Gastrocnemius medialis (tissue), 4 donors: Measurements from ENCODE around the gene PGP. TPM values are rescaled to one million over a fixed set of nuclear protein-coding genes. Genes with fewer than 3 reads are reported as not detected.

Experiments
- ATAC-seq, 2 donors: fragments of 150-250 bp; one replicate each; pipeline ENCODE4 v1.9.1; 2016
- DNase-seq, 2 donors: peaks; one replicate each; pipeline ENCODE4 v3.0.0-alpha.2; 2019
- H3K27ac ChIP-seq, 4 donors: fragments of 200-600 bp; sonication (generic); 1 replicate in 1 of 4; 2 replicates in 3 of 4; pipeline ENCODE4 v1.5.1; 2016 to 2018; ENCODE audit warnings: mild to moderate bottlenecking in 2 of 4, moderate library complexity in 1 of 4
- H3K27me3 ChIP-seq, 3 donors: fragments of 200-600 bp; sonication (generic) in 2 of 3; 1 replicate in 1 of 3; 2 replicates in 2 of 3; pipeline versions ENCODE4 v1.5.1 to v1.6.0; 2016 to 2019; ENCODE audit warnings: mild to moderate bottlenecking in 1 of 3, moderate library complexity in 1 of 3
- H3K36me3 ChIP-seq, 2 donors: fragments of 200-600 bp; sonication (generic) in 1 of 2; one replicate each; pipeline ENCODE4 v1.5.1; 2017 to 2018
- H3K4me1 ChIP-seq, 2 donors: fragments of 200-600 bp; sonication (generic) in 1 of 2; one replicate each; pipeline ENCODE4 v1.5.1; 2016 to 2017; ENCODE audit warnings: mild to moderate bottlenecking in 2 of 2
- H3K4me3 ChIP-seq, 4 donors: fragments of 200-600 bp; sonication (generic) in 3 of 4; 1 replicate in 1 of 4; 2 replicates in 3 of 4; pipeline ENCODE4 v1.5.1; 2016 to 2019; ENCODE audit warnings: mild to moderate bottlenecking in 2 of 4
- H3K9me3 ChIP-seq, 3 donors: fragments of 200-600 bp; sonication (generic) in 2 of 3; 1 replicate in 1 of 3; 2 replicates in 2 of 3; pipeline ENCODE4 v1.5.1; 2016 to 2019
- POLR2A ChIP-seq, 2 donors: fragments of 450-650 bp; IDR thresholded peaks; one replicate each; pipeline ENCODE4 v1.6.1; 2017; ENCODE audit warnings: antibody characterized with exemption in 2 of 2, mild to moderate bottlenecking in 2 of 2, moderate library complexity in 2 of 2
- in situ Hi-C, 4 donors: fragments of 200-750 bp; cut with MboI; loops; one replicate each; pipeline versions ENCODE4 v1.15.0 to v1.8.0; 2017; ENCODE audit warnings: low sequenced_read_pairs in 4 of 4
- intact Hi-C: fragments of 100-400 bp; cut with DNase I; formaldehyde crosslinking; loops from one replicate; pipeline ENCODE4 v1.15.1; 2023; ENCODE audit warnings: low total_unique reads
- total RNA-seq, 4 donors: library from RNA; depleted of rRNA; stranded (reverse); fragments of >200 nt; gene quantifications; one replicate each; pipeline versions ENCODE4 v1.1.0 to v1.2.3, GENCODE V29; 2016
- TF ChIP-seq, protein P1 (sequence below), 5 experiments: fragments of 450-650 bp in 3 of 5; fragments of 200-600 bp in 2 of 5; sonication (generic) in 2 of 5; IDR thresholded peaks in 4 of 5; conservative IDR thresholded peaks in 1 of 5; 1 replicate in 4 of 5; 2 replicates in 1 of 5; pipeline ENCODE4 v1.5.1; 2016 to 2019; ENCODE audit warnings: antibody characterized with exemption in 5 of 5, mild to moderate bottlenecking in 3 of 5, moderate library complexity in 3 of 5

Gene PGP
- total RNA-seq, 4 donors from 2014 or later, result 19.6 to 43.1 (median 25.6) TPM

DNA sequence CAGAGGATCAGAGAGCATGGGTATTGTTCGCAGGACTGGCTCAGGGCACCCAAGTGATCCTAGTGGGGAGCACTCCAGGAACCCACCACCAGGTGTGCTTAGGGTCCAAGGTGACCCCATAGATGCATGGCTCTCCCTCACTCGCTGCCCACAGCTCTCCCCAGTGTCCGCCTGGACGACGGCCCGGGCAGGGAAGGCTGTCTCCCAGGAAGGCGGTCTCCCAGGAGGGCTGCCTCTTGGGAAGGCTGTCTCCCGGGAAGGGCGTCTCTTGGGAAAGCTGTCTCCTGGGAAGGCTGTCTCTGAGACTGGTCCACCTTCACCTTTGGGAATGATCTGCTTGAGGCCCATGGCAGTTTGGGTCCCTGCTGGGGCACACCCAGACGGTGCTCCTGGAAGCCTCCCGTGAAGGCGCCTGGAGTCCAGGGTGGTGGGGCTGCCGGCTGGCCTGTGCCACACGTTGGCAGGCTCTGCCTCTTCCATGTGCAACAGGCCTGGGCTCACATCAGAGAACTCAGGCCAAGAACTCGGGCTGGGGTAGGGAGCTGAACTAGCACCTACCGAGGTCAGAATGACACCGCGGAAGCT lies 31.8 kb upstream of the PGP start:
- no peak for DNase-seq
- TF ChIP-seq, protein P1, sequence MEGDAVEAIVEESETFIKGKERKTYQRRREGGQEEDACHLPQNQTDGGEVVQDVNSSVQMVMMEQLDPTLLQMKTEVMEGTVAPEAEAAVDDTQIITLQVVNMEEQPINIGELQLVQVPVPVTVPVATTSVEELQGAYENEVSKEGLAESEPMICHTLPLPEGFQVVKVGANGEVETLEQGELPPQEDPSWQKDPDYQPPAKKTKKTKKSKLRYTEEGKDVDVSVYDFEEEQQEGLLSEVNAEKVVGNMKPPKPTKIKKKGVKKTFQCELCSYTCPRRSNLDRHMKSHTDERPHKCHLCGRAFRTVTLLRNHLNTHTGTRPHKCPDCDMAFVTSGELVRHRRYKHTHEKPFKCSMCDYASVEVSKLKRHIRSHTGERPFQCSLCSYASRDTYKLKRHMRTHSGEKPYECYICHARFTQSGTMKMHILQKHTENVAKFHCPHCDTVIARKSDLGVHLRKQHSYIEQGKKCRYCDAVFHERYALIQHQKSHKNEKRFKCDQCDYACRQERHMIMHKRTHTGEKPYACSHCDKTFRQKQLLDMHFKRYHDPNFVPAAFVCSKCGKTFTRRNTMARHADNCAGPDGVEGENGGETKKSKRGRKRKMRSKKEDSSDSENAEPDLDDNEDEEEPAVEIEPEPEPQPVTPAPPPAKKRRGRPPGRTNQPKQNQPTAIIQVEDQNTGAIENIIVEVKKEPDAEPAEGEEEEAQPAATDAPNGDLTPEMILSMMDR (IDR thresholded peaks at IDR 0.05 in 4 of 5, conservative IDR thresholded peaks at IDR 0.05 in 1 of 5), result no peak
- TF ChIP-seq POLR2A (IDR thresholded peaks at IDR 0.05), result no peak
- in situ Hi-C loops, result no loop called here
- Histone ChIP-seq H3K4me1 (peaks cover 11% of the 10 kb centered on the region in 2 donors), H3K9me3 (no peaks in the 10 kb centered on the region), H3K27ac (peak overlapping the region in 1 of 4 donors; percentile 20), H3K36me3 (peaks cover 0 to 51% of the 10 kb centered on the region in 2 donors), H3K4me3 (no peak overlapping the region), H3K27me3 (no peaks in the 10 kb centered on the region)
- ATAC-seq, result no peak
- intact Hi-C loops, result no loop called here

DNA sequence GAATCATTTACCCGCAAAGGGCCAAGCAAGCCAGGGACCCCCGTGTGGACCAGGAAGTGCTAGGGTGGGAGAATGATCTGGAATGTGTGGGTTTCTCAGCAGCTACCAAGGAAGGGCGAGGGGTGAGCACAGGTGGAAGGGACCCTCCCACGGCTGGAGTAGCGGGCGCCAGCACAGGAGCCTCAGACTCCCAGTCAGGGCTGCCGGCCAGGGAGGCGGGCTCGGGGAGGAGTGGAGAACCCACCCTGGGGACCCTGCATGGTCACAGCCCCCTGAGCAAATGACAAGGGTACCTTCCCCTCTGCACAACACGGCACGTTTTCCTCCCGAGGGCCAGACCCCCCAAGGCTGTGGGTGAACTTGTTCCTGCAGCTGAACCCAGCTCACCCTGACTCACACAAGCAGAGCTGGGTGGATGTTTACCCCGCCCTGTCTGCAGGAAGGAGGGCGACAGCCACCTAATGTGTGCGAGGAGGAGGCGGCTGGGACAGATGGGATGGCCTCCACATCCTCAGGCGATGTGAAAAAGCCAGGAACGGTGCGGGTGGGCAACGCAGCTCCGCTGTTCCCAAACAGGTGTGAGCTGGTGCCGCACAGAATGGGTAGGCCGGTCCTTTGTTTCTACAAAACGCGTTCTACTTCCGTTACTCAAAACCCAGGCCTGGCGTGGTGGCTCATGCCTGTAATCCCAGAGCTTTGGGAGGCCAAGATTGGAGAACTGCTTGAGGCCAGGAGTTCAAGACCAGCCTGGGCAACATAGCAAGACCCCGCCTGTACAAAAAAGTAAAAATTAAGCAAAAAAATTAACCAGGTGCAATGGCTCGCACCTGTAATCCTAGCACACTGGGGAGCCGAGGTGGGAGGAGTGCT lies 30.5 kb upstream of the PGP start:
- Histone ChIP-seq H3K27me3 (no peaks in the 10 kb centered on the region), H3K9me3 (no peaks in the 10 kb centered on the region), H3K36me3 (peaks cover 0 to 55% of the 10 kb centered on the region in 2 donors), H3K4me1 (peaks cover 4 to 5% of the 10 kb centered on the region in 2 donors), H3K27ac (no peak overlapping the region), H3K4me3 (no peak overlapping the region)
- no peak for DNase-seq
- intact Hi-C loops, result no loop called here
- no peak for ATAC-seq
- in situ Hi-C loops, result no loop called here
- TF ChIP-seq, protein P1 (IDR thresholded peaks at IDR 0.05 in 4 of 5, conservative IDR thresholded peaks at IDR 0.05 in 1 of 5), result no peak

DNA sequence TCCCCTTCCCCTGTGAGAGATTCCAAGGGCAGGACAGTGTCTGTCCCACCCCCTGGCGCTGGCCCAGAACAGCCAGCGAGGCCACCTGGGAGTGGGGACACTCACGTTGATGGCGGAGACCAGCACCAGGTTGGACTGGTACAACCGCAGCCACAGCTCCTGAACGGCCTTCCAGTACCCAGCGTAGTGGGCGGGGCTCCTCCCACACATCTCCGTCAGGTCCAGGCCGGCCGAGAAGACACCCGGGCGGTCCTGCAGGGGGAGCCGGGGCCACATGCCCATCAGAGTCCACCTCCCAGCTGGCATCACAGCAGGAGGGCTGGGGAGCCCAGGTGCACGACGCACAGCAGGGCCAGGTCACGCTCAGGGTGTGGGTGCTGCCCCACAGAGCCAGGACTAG lies 29.7 kb upstream of the PGP start:
- in situ Hi-C loops, result no loop called here
- TF ChIP-seq POLR2A (IDR thresholded peaks at IDR 0.05), result no peak
- TF ChIP-seq, protein P1 (IDR thresholded peaks at IDR 0.05 in 4 of 5, conservative IDR thresholded peaks at IDR 0.05 in 1 of 5), result no peak
- ATAC-seq (no peak), DNase-seq (no peak)
- Histone ChIP-seq H3K4me3 (no peak overlapping the region), H3K27ac (no peak overlapping the region), H3K36me3 (peaks cover 0 to 60% of the 10 kb centered on the region in 2 donors), H3K9me3 (no peaks in the 10 kb centered on the region), H3K4me1 (no peaks in the 10 kb centered on the region), H3K27me3 (no peaks in the 10 kb centered on the region)
- intact Hi-C loops, result no loop called here

DNA sequence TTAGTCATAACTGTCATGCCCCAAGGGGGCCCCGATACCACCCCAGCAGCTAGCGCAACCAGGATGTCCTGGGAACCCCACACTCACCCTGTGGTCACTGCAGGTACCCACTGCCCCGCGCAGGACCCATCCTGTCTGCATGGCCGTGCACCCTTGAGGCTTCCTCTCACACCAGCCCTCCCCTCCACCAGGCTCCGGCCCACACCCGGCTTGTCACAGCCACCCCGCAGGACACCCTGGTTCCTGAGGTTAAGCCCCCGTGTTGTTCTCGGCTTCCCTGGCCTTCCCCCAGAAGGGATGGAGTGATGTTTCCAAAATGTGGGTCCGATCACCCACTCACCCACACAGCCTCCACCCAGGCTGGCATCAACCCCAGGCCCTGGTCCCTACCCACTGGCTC lies 29.1 kb upstream of the PGP start:
- Histone ChIP-seq H3K4me3 (no peak overlapping the region), H3K36me3 (peaks cover 0 to 62% of the 10 kb centered on the region in 2 donors), H3K27ac (no peak overlapping the region), H3K9me3 (no peaks in the 10 kb centered on the region), H3K4me1 (no peaks in the 10 kb centered on the region), H3K27me3 (no peaks in the 10 kb centered on the region)
- intact Hi-C loops, result no loop called here
- no peak for ATAC-seq
- in situ Hi-C loops, result no loop called here
- DNase-seq, result no peak
- TF ChIP-seq, protein P1 (IDR thresholded peaks at IDR 0.05 in 4 of 5, conservative IDR thresholded peaks at IDR 0.05 in 1 of 5), result no peak
- TF ChIP-seq POLR2A (IDR thresholded peaks at IDR 0.05), result no peak
